B cell (primary cell): ENCODE measurements around the gene GARS1. TPM values are rescaled to one million over a fixed set of nuclear protein-coding genes. Genes with fewer than 3 reads are reported as not detected.

ENCODE experiments used
- ATAC-seq: fragments of 200-7000 bp; cut with Tn5 transposase; one replicate; pipeline ENCODE4 v1.10.0; 2021; ENCODE audit warnings: low read depth, mild to moderate bottlenecking, moderate number of reproducible peaks, moderate library complexity
- CTCF ChIA-PET: fragments of 350-600 bp; sonication (Branson Sonifier 250); formaldehyde crosslinking; loops from one replicate; lab custom pipeline; 2021; ENCODE audit warnings: antibody characterized with exemption, inconsistent platforms; lab: Charles Lee
- POLR2A ChIA-PET: fragments of 350-600 bp; sonication (Branson Sonifier 250); formaldehyde crosslinking; loops from one replicate; lab custom pipeline; 2021; ENCODE audit warnings: antibody characterized with exemption; lab: Charles Lee
- DNase-seq: peaks from one replicate; pipeline ENCODE4 v3.0.0; 2013
- H2AFZ ChIP-seq: 2 replicates; pipeline ENCODE4 v1.6.1; 2012; ENCODE audit warnings: mild to moderate bottlenecking, low read depth, low read length; ENCODE audit not compliant: insufficient read depth, poor library complexity, severe bottlenecking
- H3K27ac ChIP-seq, 2 donors: 1 replicate in 1 of 2; 2 replicates in 1 of 2; pipeline ENCODE4 v1.5.1; 2012 to 2013; ENCODE audit warnings: low read length in 2 of 2, mild to moderate bottlenecking in 2 of 2, moderate library complexity in 1 of 2
- H3K27me3 ChIP-seq, 4 experiments: fragments of 200-600 bp in 1 of 4; sonication (generic) in 1 of 4; replicated peaks in 1 of 4; 1 replicate in 2 of 4; 2 replicates in 2 of 4; pipeline versions ENCODE4 v1.6.1 to v1.7.0; 2013 to 2016; ENCODE audit warnings: low read length in 3 of 4, mild to moderate bottlenecking in 2 of 4, mixed read lengths in 1 of 4, moderate library complexity in 1 of 4; ENCODE audit not compliant: insufficient read depth in 4 of 4, control insufficient read depth in 3 of 4; ENCODE audit errors: control extremely low read depth in 1 of 4
- H3K36me3 ChIP-seq, 2 experiments: replicated peaks in 1 of 2; 1 replicate in 1 of 2; 2 replicates in 1 of 2; pipeline versions ENCODE4 v1.6.1 to v1.7.1; 2013; ENCODE audit warnings: low read length in 1 of 2; ENCODE audit not compliant: insufficient read depth in 2 of 2, control insufficient read depth in 1 of 2; ENCODE audit errors: control extremely low read depth in 1 of 2, extremely low read depth in 1 of 2
- H3K4me1 ChIP-seq, 2 donors: fragments of 200-600 bp in 1 of 2; sonication (generic) in 1 of 2; 1 replicate in 1 of 2; 2 replicates in 1 of 2; pipeline versions ENCODE4 v1.5.1 to v1.6.1; 2013 to 2017; ENCODE audit warnings: low read length in 2 of 2; ENCODE audit not compliant: control insufficient read depth in 2 of 2, insufficient read depth in 2 of 2
- H3K4me2 ChIP-seq: replicated peaks from 2 replicates; pipeline ENCODE3; 2012; ENCODE audit warnings: mild to moderate bottlenecking, low read depth, low read length; ENCODE audit not compliant: poor library complexity, severe bottlenecking
- H3K4me3 ChIP-seq, 5 experiments: fragments of 200-600 bp in 1 of 5; sonication (generic) in 1 of 5; 1 replicate in 3 of 5; 2 replicates in 2 of 5; pipeline versions ENCODE4 v1.5.1 to v1.7.0; 2011 to 2016; ENCODE audit warnings: low read length in 4 of 5, mild to moderate bottlenecking in 4 of 5, low read depth in 2 of 5, control low read depth in 1 of 5, moderate library complexity in 1 of 5; ENCODE audit not compliant: insufficient read depth in 1 of 5; ENCODE audit errors: control extremely low read depth in 1 of 5, extremely low read depth in 1 of 5
- H3K79me2 ChIP-seq: fragments of 200-600 bp; sonication (generic); one replicate; pipeline ENCODE4 v1.6.0; 2016; ENCODE audit warnings: low read length; ENCODE audit not compliant: control insufficient read depth, insufficient read depth
- H3K9ac ChIP-seq: fragments of 200-600 bp; sonication (generic); 2 replicates; pipeline ENCODE4 v1.6.1; 2017; ENCODE audit warnings: mild to moderate bottlenecking, low read length, moderate library complexity
- H3K9me3 ChIP-seq, 3 donors: one replicate each; pipeline versions ENCODE4 v1.6.1 to v1.7.1; 2013; ENCODE audit warnings: low read length in 2 of 3; ENCODE audit not compliant: control insufficient read depth in 2 of 3, insufficient read depth in 1 of 3; ENCODE audit errors: control extremely low read depth in 1 of 3
- H4K20me1 ChIP-seq: 2 replicates; pipeline ENCODE4 v1.6.0; 2012; ENCODE audit warnings: mild to moderate bottlenecking, low read length; ENCODE audit not compliant: insufficient read depth, control insufficient read depth, poor library complexity, severe bottlenecking
- H3K27ac Mint-ChIP-seq: one replicate; pipeline ENCODE4 v1.8.0; 2021; ENCODE audit warnings: mixed read lengths
- H3K27me3 Mint-ChIP-seq: one replicate; pipeline ENCODE4 v1.8.0; 2021; ENCODE audit warnings: mixed read lengths
- H3K4me1 Mint-ChIP-seq: one replicate; pipeline ENCODE4 v1.8.0; 2021; ENCODE audit warnings: mixed read lengths
- H3K4me3 Mint-ChIP-seq: one replicate; pipeline ENCODE4 v1.8.0; 2021; ENCODE audit warnings: mixed read lengths
- H3K9me3 Mint-ChIP-seq: one replicate; pipeline ENCODE4 v1.8.0; 2022; ENCODE audit warnings: mixed read lengths; ENCODE audit not compliant: insufficient read depth
- CTCF ChIP-seq: fragments of 200-600 bp; IDR thresholded peaks from one replicate; pipeline ENCODE4 v1.8.0; 2022; ENCODE audit warnings: antibody characterized with exemption, mild to moderate bottlenecking
- EZH2 ChIP-seq: IDR thresholded peaks from 2 replicates; pipeline ENCODE4 v1.6.1; 2012; ENCODE audit warnings: borderline replicate concordance, low read depth, mild to moderate bottlenecking, moderate library complexity, low read length; ENCODE audit not compliant: insufficient read depth, poor library complexity, severe bottlenecking
- WGBS: methylation state at CpG from one replicate; pipeline ENCODE4 v1.1.5; 2013; ENCODE audit warnings: missing lambda C conversion rate; ENCODE audit not compliant: insufficient coverage; 5-methylcytosine and 5-hydroxymethylcytosine counted together
- intact Hi-C: fragments of 100-400 bp; cut with micrococcal nuclease; formaldehyde crosslinking; loops from one replicate; pipeline ENCODE4 v1.10.0; 2022
- polyA plus RNA-seq: library from polyadenylated mRNA; depleted of rRNA; stranded (reverse); fragments of >200 nt; gene quantifications from 2 replicates; pipeline ENCODE4 v1.2.3, GENCODE V29; 2012
- total RNA-seq, 2 donors: library from RNA; stranded (reverse); fragments of 120-200 nt in 1 of 2; gene quantifications; 1 replicate in 1 of 2; 2 replicates in 1 of 2; pipeline versions ENCODE4 v1.2.3 to v1.2.4, GENCODE V29; 2013 to 2022

Gene GARS1
- total and polyA plus RNA-seq, 2 donors (not counting 1 experiment from before 2014, with no cell fraction given): 54.9 to 61.7 TPM

- Histone ChIP-seq H3K4me3 (no peak overlapping the region), H3K27me3 (no peaks in the 10 kb centered on the region), H3K9me3 (no peaks in the 10 kb centered on the region), H3K36me3 (peaks cover 10 to 51% of the 10 kb centered on the region in 2 experiments), H3K9ac (no peak overlapping the region), H3K79me2 (no peaks in the 10 kb centered on the region), H4K20me1 (no peaks in the 10 kb centered on the region), H3K4me1 (no peaks in the 10 kb centered on the region), H3K27ac (no peak overlapping the region), H3K4me2 (no peak overlapping the region), H2AFZ (no peak overlapping the region)
- Mint-ChIP-seq H3K27ac (no peak overlapping the region), H3K4me1 (no peaks in the 10 kb centered on the region), H3K9me3 (no peaks in the 10 kb centered on the region), H3K4me3 (no peak overlapping the region), H3K27me3 (no peaks in the 10 kb centered on the region)
- no peak for TF ChIP-seq CTCF
- no peak for TF ChIP-seq EZH2
- ChIA-PET CTCF (interaction anchor here (0.6 to 4.4 kb wide), 38 partner anchors 8 to 685 kb away, joined by 3 to 82 read pairs (median 6); no protein-coding TSS in a partner anchor), POLR2A (no interaction called here)
- DNase-seq: no peak
- no peak for ATAC-seq
- intact Hi-C loops: no loop called here
- WGBS: 98% methylated on average over 15 of the region's 18 CpGs
Observed at GRCh38 chr7:30563326-30563942, 31.2 kb upstream of the GARS1 start.

DNA sequence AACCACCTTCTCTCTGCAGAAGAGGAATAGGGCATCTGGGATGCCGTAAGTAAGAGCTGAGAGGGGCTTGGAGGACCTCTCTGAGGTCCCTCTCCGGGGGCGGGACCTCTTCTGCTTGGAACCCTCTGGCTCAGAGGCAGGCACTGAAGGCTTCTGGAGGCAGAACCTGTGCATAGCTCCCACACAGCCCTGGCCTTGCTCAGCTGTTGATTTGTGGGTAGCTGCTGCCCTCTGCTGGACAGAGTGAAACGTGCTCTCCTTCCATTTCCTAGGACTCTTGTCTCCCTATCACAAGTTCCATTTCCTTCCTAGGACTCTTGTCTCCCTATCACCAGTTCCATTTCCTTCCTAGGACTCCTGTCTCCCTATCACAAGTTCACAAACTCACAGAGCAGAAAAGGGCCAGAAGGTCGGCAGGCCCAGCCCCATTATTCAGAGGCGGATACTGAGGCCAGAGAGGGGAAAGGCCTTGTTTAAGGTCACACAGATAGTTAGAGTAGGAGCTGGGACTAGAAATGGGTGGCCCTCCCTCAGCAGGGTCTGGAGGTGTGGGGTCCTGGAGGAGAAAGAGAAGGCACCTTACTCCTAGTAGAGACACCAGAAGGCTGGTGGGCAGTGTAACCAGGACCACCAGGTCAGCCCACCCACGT, 30.3 kb upstream of the GARS1 start:
- H3K4me1 Mint-ChIP-seq: no peaks in the 10 kb centered on the region
- H3K4me3 Mint-ChIP-seq: no peak overlapping the region
- ChIA-PET POLR2A (interaction anchor here (0.7 kb wide), 1 partner anchor 168 kb away, joined by 3 read pairs; no protein-coding TSS in a partner anchor), CTCF (interaction anchor here (0.6 to 4.4 kb wide), 42 partner anchors 9 to 816 kb away, joined by 3 to 82 read pairs (median 6); no protein-coding TSS in a partner anchor)
- no peaks in the 10 kb centered on the region for H3K27me3 ChIP-seq
- intact Hi-C loops: loop anchor here (1.0 kb wide), 6 partner anchors 16 to 643 kb away; no protein-coding TSS in a partner anchor
- no peaks in the 10 kb centered on the region for H3K79me2 ChIP-seq
- ATAC-seq (peak; percentile 93), DNase-seq (peak; percentile 80)
- H3K27ac Mint-ChIP-seq: no peak overlapping the region
- no peak overlapping the region for H3K4me2 ChIP-seq
- H2AFZ ChIP-seq: no peak overlapping the region
- no peak overlapping the region for H3K4me3 ChIP-seq
- TF ChIP-seq EZH2 (no peak), CTCF (peak; percentile 92)
- H3K9ac ChIP-seq: no peak overlapping the region
- H3K9me3 Mint-ChIP-seq: no peaks in the 10 kb centered on the region
- H3K27me3 Mint-ChIP-seq: no peaks in the 10 kb centered on the region
- no peaks in the 10 kb centered on the region for H3K4me1 ChIP-seq
- H3K27ac ChIP-seq: no peak overlapping the region
- H3K9me3 ChIP-seq: no peaks in the 10 kb centered on the region
- no peaks in the 10 kb centered on the region for H4K20me1 ChIP-seq
- peaks cover 12 to 52% of the 10 kb centered on the region in 2 experiments for H3K36me3 ChIP-seq
- 55% methylated on average over 7 of the region's 7 CpGs for WGBS
